NOMO-1 treated with DMSO at 0.1 percent for 48 hours (cell line): Measurements from ENCODE around the gene CNTN2.
A peak's percentile ranks its signal among the peaks of the same experiment; 100 is the strongest.

Source experiments
- DNase-seq: peaks from one replicate; lab custom pipeline; 2025; ENCODE audit not compliant: unreplicated experiment; lab: John Stamatoyannopoulos, UW

The CNTN2 gene

DNA sequence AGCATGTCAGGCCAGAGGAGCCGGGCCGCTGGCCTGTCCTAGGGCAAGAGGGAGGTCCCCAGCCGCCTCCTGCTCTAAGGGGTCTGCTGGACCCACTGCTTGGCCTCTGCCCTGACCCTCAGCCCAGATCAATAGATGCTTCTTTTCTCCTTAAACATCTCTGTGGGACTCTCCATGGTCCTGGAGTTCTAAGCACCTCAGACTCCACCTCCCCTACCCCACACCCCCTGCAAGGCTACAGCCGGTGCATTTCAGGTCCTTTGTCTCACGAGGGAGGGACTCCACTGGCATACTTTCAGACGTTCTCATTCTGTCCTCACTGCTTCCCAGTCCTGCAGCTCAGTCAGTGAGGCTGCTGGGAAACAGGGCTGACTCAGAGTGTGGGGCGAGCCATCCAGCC is 11.0 kb downstream of the CNTN2 start:
- no peak for DNase-seq

GRCh38 chr1:205056188-205056611 is 13.2 kb downstream of the CNTN2 start:
- DNase-seq: no peak

DNA sequence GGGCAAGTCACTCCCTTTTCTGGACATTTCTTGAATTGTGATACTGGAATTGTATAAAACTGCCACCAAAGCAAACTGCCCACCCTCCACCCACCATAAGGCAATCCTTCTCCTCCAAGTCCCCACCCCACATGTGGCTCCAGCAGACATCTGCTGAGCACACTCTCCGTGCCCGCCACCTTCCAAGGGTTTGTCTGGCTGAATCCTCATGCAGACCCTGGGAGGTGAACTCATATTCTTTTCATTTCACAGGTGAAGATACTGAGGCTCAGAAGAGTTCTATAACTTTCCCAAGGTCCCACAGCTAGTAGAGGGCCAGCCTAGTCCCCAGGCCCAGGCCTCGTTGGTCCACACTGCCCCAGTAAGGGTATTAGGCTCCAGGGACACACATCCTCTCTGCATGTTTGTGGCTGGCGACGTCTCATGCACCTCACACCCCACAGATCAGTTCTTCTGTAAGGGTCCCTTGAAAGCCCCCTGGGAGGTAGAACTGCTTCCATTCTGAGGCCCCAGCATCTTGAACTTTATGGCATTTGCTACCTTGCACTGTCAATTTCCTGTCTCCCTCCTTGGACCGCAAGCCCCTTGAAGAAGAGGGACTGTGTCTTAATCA is 14.1 kb downstream of the CNTN2 start:
- no peak for DNase-seq

GRCh38 chr1:205057808-205058575 is 15.0 kb downstream of the CNTN2 start:
- DNase-seq: no peak

DNA sequence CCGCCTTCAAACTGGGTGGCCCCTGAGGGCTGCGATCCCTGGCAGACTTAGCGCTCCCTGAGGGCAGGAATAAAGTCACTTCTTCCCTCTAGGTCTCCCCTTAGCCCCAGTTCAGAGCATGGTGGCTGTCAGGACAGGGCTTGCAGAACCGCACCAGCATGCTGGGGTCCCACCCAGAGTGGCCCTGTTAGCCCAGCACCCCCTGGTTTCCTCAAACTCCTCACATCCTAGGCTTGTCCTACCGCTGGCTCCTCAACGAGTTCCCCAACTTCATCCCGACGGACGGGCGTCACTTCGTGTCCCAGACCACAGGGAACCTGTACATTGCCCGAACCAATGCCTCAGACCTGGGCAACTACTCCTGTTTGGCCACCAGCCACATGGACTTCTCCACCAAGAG is 15.8 kb downstream of the CNTN2 start:
- DNase-seq: no peak

GRCh38 chr1:205059660-205060059 is 16.6 kb downstream of the CNTN2 start:
- no peak for DNase-seq

- no peak for DNase-seq
These were observed 17.7 kb downstream of the CNTN2 start for GRCh38 chr1:205060746-205061145.

DNA sequence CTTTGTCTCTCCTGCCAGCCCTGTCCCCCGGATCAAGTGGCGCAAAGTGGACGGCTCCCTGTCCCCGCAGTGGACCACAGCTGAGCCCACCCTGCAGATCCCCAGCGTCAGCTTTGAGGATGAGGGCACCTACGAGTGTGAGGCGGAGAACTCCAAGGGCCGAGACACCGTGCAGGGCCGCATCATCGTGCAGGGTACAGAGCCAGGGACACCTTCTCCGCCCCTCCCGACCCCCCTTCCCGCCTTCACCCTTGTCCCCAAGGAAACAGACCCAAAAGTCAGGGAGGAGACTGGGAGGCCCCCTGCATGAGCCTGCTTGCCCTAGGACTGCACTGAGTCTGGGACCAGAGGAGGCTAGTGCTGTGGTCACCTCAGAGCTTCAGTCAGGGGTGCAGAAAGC is 18.2 kb downstream of the CNTN2 start:
- no peak for DNase-seq

- DNase-seq: peak; percentile 56
These were observed 18.7 kb downstream of the CNTN2 start for GRCh38 chr1:205061665-205062069.

DNA sequence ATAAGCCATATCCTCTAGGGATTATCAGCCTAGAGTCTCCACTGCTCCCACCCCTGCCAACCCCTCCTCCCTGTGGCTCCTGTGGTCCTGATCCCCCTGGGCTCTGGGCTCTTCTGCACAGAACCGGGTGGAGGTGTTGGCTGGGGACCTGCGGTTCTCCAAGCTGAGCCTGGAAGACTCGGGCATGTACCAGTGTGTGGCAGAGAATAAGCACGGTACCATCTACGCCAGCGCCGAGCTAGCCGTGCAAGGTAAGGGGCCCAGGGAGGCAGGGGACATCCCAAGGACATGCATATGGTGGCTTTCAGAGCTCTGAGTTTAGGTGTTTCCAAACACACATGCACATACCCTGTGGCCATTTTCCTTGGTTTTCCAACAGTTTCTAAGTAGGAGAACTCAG is 19.3 kb downstream of the CNTN2 start:
- no peak for DNase-seq

DNA sequence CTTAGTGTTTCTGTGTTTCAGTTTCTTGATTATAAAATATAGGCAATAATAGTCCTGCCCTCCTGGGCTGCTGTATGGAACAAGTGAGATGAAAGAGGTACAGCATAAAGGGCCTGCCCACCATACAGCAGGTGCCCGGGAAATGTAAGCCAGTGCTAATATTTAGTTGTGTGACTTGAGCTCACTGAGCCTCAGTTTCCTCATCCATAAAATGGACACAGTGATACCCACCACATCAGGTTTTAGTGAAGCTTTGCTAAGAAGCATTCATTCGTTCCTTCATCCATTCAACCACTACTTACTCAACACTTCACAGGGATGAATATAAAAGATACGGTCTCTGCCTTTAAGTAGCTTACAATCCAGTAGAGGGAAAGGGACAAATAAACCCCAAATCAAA is 19.9 kb downstream of the CNTN2 start:
- no peak for DNase-seq

DNA sequence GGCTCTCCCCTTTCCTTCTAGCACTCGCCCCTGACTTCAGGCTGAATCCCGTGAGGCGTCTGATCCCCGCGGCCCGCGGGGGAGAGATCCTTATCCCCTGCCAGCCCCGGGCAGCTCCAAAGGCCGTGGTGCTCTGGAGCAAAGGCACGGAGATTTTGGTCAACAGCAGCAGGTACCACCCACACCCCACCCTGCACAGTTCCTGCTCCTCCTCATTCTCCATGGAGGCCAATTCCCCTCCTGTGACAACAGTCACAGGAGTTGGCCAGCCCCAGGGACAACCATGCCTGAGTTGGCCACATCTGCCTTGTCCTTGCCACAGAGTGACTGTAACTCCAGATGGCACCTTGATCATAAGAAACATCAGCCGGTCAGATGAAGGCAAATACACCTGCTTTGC is 21.3 kb downstream of the CNTN2 start:
- no peak for DNase-seq

DNA sequence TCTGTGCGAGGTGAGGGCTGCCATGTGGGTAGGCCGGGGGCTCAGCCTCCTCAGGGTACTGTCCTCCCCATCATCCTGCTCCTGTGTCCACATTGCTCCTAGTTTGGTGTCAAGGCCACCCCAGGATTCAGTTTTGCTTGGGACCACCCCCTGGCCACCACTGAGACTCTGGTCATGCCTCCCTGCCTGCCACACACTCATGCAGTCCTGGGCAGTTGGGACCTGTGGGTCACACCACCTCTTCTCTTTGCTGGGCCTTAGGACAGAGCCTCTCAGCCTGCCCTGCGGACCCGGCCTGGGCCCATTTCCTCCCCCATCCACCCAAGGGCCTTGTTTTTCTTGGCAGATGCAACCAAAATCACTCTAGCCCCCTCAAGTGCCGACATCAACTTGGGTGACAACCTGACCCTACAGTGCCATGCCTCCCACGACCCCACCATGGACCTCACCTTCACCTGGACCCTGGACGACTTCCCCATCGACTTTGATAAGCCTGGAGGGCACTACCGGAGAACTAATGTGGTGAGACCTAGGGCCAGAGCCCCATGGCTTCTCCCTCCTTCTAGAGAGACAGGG is 21.8 kb downstream of the CNTN2 start:
- no peak for DNase-seq

DNA sequence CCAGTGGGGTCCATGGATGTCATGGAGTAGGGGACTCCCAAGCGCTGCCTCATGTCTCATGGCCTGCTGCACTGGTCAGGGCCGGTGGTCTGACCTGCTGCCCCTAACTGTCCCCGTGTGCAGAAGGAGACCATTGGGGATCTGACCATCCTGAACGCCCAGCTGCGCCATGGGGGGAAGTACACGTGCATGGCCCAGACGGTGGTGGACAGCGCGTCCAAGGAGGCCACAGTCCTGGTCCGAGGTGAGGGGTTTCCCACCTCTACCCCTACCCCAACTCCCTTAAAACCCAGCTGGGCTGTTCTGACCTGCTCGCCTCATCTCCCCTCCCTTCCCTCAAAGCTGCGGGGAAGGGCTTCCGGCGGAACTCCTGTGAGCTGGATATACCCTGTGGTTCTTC is 22.7 kb downstream of the CNTN2 start:
- DNase-seq: no peak

GRCh38 chr1:205066141-205066818 is 23.3 kb downstream of the CNTN2 start:
- DNase-seq: no peak

DNA sequence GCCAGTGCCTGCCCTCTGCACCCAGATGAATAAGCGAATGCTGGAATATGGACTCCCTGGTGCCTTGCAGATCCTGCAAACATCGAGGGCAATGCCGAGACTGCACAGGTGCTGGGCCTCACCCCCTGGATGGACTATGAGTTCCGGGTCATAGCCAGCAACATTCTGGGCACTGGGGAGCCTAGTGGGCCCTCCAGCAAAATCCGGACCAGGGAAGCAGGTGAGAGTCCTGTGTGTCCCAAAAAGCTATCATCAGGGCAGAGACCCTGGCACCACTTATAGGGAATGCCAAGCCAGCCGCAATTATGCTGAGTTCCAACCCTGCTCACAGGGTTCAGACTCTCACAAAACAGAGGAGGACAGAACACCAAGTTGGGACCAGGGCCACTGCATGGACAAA is 24.0 kb downstream of the CNTN2 start:
- DNase-seq: no peak

GRCh38 chr1:205068001-205068400 is 25.0 kb downstream of the CNTN2 start:
- DNase-seq: no peak

- no peak for DNase-seq
These were observed 25.5 kb downstream of the CNTN2 start for GRCh38 chr1:205068457-205069040.

DNA sequence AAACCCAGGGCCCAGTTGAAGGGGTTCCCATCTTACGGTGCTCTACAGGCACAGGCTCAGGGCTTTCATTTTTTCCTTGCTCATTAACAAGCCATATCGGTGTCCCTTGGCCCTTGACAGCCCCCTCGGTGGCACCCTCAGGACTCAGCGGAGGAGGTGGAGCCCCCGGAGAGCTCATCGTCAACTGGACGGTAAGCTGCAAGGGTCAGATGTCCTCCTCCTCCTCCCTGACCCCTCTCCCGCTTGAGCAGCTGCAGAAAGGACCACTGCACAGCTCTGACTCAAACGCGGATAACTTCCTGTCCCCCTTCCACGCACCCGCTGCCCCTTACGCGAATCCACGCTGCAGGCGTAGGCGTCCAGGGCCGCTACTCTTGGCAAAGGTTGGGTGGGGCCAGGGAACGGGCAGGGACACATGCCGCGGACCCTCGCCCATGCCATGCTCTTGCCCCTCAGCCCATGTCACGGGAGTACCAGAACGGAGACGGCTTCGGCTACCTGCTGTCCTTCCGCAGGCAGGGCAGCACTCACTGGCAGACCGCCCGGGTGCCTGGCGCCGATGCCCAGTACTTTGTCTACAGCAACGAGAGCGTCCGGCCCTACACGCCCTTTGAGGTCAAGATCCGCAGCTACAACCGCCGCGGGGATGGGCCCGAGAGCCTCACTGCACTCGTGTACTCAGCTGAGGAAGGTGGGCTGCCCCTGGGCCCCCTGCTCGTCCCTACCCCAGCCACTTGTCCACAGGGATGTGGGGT is 26.5 kb downstream of the CNTN2 start:
- no peak for DNase-seq

DNA sequence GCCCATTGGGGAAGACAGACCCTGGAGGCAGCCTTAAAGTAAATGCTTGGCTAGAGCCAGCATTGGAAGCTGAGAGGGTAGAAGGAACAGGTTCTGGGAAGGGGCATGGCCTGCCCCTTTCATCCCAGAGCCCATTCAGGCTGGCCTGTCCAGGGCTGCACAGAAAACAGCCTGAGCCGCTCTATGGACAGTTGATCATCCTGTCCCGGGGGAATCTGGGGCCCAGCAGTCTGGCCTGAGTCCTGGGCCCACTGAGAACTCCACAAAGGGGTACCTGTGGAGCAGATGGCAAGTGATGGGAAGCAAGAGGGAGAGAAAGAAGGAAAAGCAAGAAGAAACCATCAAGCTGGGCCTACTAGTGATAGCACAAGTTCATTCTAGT is 28.0 kb downstream of the CNTN2 start:
- DNase-seq: no peak

DNA sequence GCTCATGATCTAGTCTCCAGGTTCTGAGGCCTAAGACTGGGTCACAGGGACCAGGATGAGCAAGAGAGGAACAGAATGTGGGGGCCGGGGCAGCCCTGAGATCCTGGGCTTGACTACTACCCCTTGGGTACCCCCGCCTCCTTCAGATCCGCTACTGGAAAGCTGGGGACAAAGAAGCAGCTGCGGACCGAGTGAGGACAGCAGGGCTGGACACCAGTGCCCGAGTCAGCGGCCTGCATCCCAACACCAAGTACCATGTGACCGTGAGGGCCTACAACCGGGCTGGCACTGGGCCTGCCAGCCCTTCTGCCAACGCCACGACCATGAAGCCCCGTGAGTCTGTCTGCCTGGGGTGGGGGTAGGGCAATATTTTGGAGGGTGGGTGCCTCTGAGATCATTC is 28.8 kb downstream of the CNTN2 start:
- no peak for DNase-seq
